ENCODE measurements around the gene UBAP2L. TPM values are rescaled to one million over a fixed set of nuclear protein-coding genes. Genes with fewer than 3 reads are reported as not detected.
"Not testable (repeated sequence)": the region's sequence is repeated elsewhere in the genome, so short reads cannot be mapped to it uniquely, and the experiment has no call there.

The UBAP2L gene
- total RNA-seq, 2 donors from 2014 or later, result 186 to 192 TPM

DNA sequence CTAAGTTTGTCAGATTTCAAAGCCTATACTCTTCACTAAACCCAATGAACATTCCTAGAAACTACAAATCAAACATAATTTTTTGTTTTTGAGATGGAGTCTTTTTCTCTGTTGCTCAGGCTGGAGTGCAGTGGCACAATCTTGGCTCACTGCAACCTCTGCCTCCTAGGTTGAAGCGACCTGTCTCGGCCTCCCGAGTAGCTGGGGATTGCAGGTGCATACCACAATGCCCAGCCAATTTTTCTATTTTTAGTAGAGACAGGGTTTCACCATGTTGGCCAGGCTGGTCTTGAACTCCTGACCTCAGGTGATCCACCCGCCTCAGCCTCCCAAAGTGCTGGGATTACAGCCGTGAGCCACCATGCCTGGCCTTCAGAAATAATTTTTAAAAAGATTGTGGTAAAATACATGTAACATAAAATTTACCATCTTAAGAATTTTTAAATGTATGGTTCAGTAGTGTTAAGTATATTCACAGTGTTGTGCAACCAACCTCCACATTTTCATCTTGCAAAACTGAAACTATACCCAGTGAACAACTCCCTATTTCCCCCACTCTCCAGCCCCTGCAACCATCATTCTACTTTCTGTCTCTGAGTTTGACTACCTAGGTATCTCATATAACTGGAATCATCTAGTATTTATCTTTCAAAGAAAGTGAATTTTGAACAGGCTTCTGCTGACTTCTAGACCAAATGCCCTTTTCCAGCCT lies 11.9 kb upstream of the UBAP2L start:
- no peak for ATAC-seq
- Mint-ChIP-seq H3K36me3 (ENCODE audit: low read depth) (peaks cover 6% of the 10 kb centered on the region), H3K4me3 (no peak overlapping the region), H3K27ac (peak overlapping the region; percentile 53), H3K27me3 (no peaks in the 10 kb centered on the region), H3K4me1 (peaks cover 2% of the 10 kb centered on the region)
- DNase-seq, result no peak
- no peaks in the 10 kb centered on the region for H3K9me3 ChIP-seq (ENCODE audit: control insufficient read depth, low read length, poor library complexity, severe bottlenecking)

GRCh38 chr1:154212083-154212482 lies 8.7 kb upstream of the UBAP2L start:
- no peak overlapping the region for H3K4me3 Mint-ChIP-seq
- no peak for ATAC-seq
- H3K27ac Mint-ChIP-seq, result peak overlapping the region; percentile 62
- DNase-seq, result no peak
- H3K27me3 Mint-ChIP-seq, result no peaks in the 10 kb centered on the region
- no peaks in the 10 kb centered on the region for H3K9me3 ChIP-seq (ENCODE audit: control insufficient read depth, low read length, poor library complexity, severe bottlenecking)
- H3K4me1 Mint-ChIP-seq, result peaks cover 2% of the 10 kb centered on the region
- peaks cover 6% of the 10 kb centered on the region for H3K36me3 Mint-ChIP-seq (ENCODE audit: low read depth)

- DNase-seq (no peak), ATAC-seq (no peak)
- Mint-ChIP-seq H3K4me3 (no peak overlapping the region), H3K27ac (peak overlapping the region; percentile 21), H3K27me3 (no peaks in the 10 kb centered on the region), H3K4me1 (peaks cover 6% of the 10 kb centered on the region), H3K36me3 (ENCODE audit: low read depth) (peaks cover 6% of the 10 kb centered on the region)
- no peaks in the 10 kb centered on the region for H3K9me3 ChIP-seq (ENCODE audit: control insufficient read depth, low read length, poor library complexity, severe bottlenecking)
Observed at GRCh38 chr1:154213274-154213673, 7.5 kb upstream of the UBAP2L start.

- peak overlapping the region; percentile 99 for H3K27ac Mint-ChIP-seq
- H3K36me3 Mint-ChIP-seq (ENCODE audit: low read depth), result peaks cover 7% of the 10 kb centered on the region
- DNase-seq (no peak), ATAC-seq (no peak)
- H3K9me3 ChIP-seq (ENCODE audit: control insufficient read depth, low read length, poor library complexity, severe bottlenecking), result no peaks in the 10 kb centered on the region
- H3K4me3 Mint-ChIP-seq, result peak overlapping the region; percentile 93
- H3K27me3 Mint-ChIP-seq, result no peaks in the 10 kb centered on the region
- peaks cover 39% of the 10 kb centered on the region for H3K4me1 Mint-ChIP-seq
Observed at GRCh38 chr1:154218545-154218944, 2.2 kb upstream of the UBAP2L start.

DNA sequence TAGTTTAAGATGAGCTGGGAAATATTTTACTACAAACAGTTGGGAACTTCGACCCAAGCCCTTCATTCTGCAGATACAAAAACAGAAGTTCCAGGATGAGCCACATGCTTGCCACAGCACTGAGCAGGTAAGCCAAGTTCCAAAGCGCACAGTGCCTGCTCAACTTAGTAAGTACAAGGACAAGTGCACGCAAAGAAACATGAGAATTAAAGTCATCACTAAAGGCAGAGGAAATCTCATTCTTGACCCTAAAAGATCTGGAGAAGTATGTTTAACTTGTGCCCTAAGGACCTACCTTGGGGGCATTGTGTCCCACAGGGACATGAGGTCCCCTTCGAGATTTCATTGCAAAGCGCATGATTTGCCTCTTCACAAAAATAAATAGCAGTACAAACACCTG lies 1.2 kb upstream of the UBAP2L start:
- Mint-ChIP-seq H3K27me3 (no peaks in the 10 kb centered on the region), H3K4me1 (peaks cover 46% of the 10 kb centered on the region), H3K27ac (peak overlapping the region; percentile 99), H3K36me3 (ENCODE audit: low read depth) (peaks cover 7% of the 10 kb centered on the region), H3K4me3 (peak overlapping the region; percentile 93)
- ATAC-seq (no peak), DNase-seq (no peak)
- no peaks in the 10 kb centered on the region for H3K9me3 ChIP-seq (ENCODE audit: control insufficient read depth, low read length, poor library complexity, severe bottlenecking)

- Mint-ChIP-seq H3K27me3 (no peaks in the 10 kb centered on the region), H3K4me3 (peak overlapping the region; percentile 93), H3K4me1 (peaks cover 57% of the 10 kb centered on the region), H3K36me3 (ENCODE audit: low read depth) (peaks cover 8% of the 10 kb centered on the region), H3K27ac (peak overlapping the region; percentile 99)
- no peak for DNase-seq
- H3K9me3 ChIP-seq (ENCODE audit: control insufficient read depth, low read length, poor library complexity, severe bottlenecking), result no peaks in the 10 kb centered on the region
- no peak for ATAC-seq
Observed at GRCh38 chr1:154220970-154221277, 169 bp downstream of the UBAP2L start.

GRCh38 chr1:154221278-154222001 lies 685 bp downstream of the UBAP2L start:
- DNase-seq, result peak; percentile 57 to 72 (median 63)
- peaks cover 62% of the 10 kb centered on the region for H3K4me1 Mint-ChIP-seq
- peaks cover 12% of the 10 kb centered on the region for H3K36me3 Mint-ChIP-seq (ENCODE audit: low read depth)
- H3K27ac Mint-ChIP-seq, result peak overlapping the region; percentile 99
- H3K27me3 Mint-ChIP-seq, result no peaks in the 10 kb centered on the region
- ATAC-seq, result peak; percentile 49
- H3K9me3 ChIP-seq (ENCODE audit: control insufficient read depth, low read length, poor library complexity, severe bottlenecking), result no peaks in the 10 kb centered on the region
- H3K4me3 Mint-ChIP-seq, result peak overlapping the region; percentile 93

DNA sequence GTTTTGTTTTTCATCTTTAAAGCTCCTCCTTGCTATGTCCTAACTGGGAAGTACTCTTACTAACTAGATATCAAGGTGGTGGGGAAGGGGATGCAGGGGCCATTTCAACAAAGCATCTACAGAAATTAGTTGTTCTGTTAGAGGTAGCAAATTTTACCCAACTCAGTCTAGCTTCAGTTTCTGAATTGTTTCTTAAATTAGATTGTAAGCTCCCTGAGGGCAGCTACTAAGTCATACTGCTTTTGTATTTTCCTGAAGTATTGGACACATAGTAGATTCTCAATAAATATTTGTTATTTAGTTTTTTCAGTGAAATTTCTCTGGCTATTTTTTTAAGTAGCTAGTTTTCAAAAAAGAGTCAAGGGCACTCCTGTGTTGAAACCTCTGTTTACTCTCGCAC lies 1.8 kb downstream of the UBAP2L start:
- peaks cover 12% of the 10 kb centered on the region for H3K36me3 Mint-ChIP-seq (ENCODE audit: low read depth)
- no peak for DNase-seq
- peak overlapping the region; percentile 93 for H3K4me3 Mint-ChIP-seq
- H3K4me1 Mint-ChIP-seq, result peaks cover 63% of the 10 kb centered on the region
- no peaks in the 10 kb centered on the region for H3K27me3 Mint-ChIP-seq
- ATAC-seq, result no peak
- peak overlapping the region; percentile 99 for H3K27ac Mint-ChIP-seq
- no peaks in the 10 kb centered on the region for H3K9me3 ChIP-seq (ENCODE audit: control insufficient read depth, low read length, poor library complexity, severe bottlenecking)

DNA sequence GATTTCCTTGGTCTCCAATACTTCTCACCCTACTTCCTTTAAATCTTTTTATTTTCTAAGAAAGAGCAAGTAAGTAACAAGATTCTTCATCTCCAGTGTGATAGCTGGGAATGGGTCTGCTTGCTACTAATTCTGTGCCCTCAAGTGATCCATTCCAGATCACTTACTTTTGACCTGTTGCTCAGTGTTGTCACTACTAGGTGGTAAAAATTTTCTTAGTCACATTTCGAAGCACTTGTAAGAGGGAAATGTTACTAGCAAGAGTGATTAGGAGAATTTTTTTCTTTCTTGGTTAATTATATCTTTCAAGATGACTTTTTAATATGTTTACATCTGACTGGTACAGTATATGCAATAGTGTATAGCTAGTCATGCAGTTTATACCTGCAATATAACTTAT lies 2.2 kb downstream of the UBAP2L start:
- H3K27me3 Mint-ChIP-seq, result no peaks in the 10 kb centered on the region
- no peak for ATAC-seq
- peaks cover 63% of the 10 kb centered on the region for H3K4me1 Mint-ChIP-seq
- H3K4me3 Mint-ChIP-seq, result peak overlapping the region; percentile 61
- peaks cover 12% of the 10 kb centered on the region for H3K36me3 Mint-ChIP-seq (ENCODE audit: low read depth)
- H3K9me3 ChIP-seq (ENCODE audit: control insufficient read depth, low read length, poor library complexity, severe bottlenecking), result no peaks in the 10 kb centered on the region
- DNase-seq, result no peak
- peak overlapping the region; percentile 99 for H3K27ac Mint-ChIP-seq

- Mint-ChIP-seq H3K36me3 (ENCODE audit: low read depth) (peaks cover 11% of the 10 kb centered on the region), H3K4me1 (peaks cover 59% of the 10 kb centered on the region), H3K4me3 (no peak overlapping the region), H3K27me3 (no peaks in the 10 kb centered on the region), H3K27ac (peak overlapping the region; percentile 99)
- H3K9me3 ChIP-seq (ENCODE audit: control insufficient read depth, low read length, poor library complexity, severe bottlenecking), result no peaks in the 10 kb centered on the region
- DNase-seq (no peak), ATAC-seq (no peak)
Observed at GRCh38 chr1:154223621-154224020, 2.9 kb downstream of the UBAP2L start.

- Mint-ChIP-seq H3K27me3 (no peaks in the 10 kb centered on the region), H3K27ac (peak overlapping the region; percentile 99), H3K4me1 (peaks cover 49% of the 10 kb centered on the region), H3K36me3 (ENCODE audit: low read depth) (peaks cover 9% of the 10 kb centered on the region), H3K4me3 (no peak overlapping the region)
- no peak for ATAC-seq
- H3K9me3 ChIP-seq (ENCODE audit: control insufficient read depth, low read length, poor library complexity, severe bottlenecking), result no peaks in the 10 kb centered on the region
- no peak for DNase-seq
Observed at GRCh38 chr1:154225370-154225769, 4.6 kb downstream of the UBAP2L start.

DNA sequence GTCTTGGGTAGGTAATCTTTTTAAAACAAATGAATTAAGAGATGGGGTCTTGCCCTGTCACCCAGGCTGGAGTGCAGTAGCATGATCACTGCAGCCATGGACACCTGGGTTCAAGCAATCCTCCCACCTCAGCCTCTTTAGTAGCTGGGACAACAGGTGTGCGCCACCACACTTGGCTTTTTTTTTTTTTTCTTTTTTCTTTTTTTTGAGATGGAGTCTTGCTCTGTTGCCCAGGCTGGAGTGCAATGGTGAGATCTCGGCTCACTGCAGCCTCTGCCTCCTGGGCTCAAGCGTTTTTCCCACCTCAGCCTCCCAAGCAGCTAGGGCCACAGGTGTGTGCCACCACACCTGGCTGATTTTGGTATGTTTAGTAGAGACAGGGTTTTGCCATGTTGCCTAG lies 10.4 kb downstream of the UBAP2L start:
- not testable (repeated sequence) for H3K36me3 Mint-ChIP-seq (ENCODE audit: low read depth); H3K27me3 Mint-ChIP-seq; H3K4me3 Mint-ChIP-seq; ATAC-seq; DNase-seq; H3K9me3 ChIP-seq (ENCODE audit: control insufficient read depth, low read length, poor library complexity, severe bottlenecking)
- peaks cover 11% of the 10 kb centered on the region for H3K4me1 Mint-ChIP-seq
- H3K27ac Mint-ChIP-seq, result peak overlapping the region; percentile 9

DNA sequence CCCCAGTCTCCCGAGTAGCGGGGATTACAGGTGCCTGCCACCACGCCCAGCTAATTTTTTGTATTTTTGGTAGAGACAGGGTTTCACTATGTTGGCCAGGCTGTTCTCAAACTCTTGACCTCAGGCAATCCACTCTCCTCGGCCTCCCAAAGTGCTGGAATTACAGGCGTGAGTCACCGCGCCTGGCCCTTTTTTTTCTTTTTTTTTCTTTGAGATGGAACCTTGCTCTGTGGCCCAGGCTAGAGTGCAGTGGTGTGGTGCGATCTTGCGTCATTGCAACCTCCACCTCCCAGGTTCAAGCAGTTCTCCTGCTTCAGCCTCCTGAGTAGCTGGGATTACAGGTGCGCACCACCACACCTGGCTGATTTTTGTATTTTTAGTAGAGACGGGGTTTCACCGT lies 12.4 kb downstream of the UBAP2L start:
- H3K36me3 Mint-ChIP-seq (ENCODE audit: low read depth); H3K4me3 Mint-ChIP-seq; H3K27ac Mint-ChIP-seq: not testable (repeated sequence)

DNA sequence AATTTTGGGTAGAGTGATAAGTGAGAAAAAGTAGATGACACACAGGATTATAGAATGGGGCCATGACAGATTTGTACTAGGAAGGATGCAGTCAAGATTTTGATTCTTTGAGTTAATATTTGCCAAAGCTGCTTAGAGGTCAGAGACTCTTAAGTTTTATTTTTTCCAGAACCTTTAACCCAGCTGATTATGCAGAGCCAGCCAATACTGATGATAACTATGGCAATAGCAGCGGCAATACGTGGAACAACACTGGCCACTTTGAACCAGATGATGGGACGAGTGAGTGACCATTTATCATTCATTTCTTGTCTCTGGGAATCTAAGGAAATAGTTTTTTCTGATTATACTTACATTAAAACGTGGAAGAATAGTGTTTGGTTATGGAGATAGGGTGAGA lies 16.1 kb downstream of the UBAP2L start:
- no peak for DNase-seq

More for the DNA sequence above, 12.4 kb downstream of the UBAP2L start:
- not testable (repeated sequence) for H3K4me1 Mint-ChIP-seq; H3K9me3 ChIP-seq (ENCODE audit: control insufficient read depth, low read length, poor library complexity, severe bottlenecking); DNase-seq; H3K27me3 Mint-ChIP-seq; ATAC-seq

More for the DNA sequence above, 16.1 kb downstream of the UBAP2L start:
- Mint-ChIP-seq H3K36me3 (ENCODE audit: low read depth) (peaks cover 18% of the 10 kb centered on the region), H3K4me3 (no peak overlapping the region), H3K27me3 (no peaks in the 10 kb centered on the region), H3K27ac (peak overlapping the region; percentile 24), H3K4me1 (peaks cover 19% of the 10 kb centered on the region)
- H3K9me3 ChIP-seq (ENCODE audit: control insufficient read depth, low read length, poor library complexity, severe bottlenecking), result no peaks in the 10 kb centered on the region
- no peak for ATAC-seq
